Measurements from ENCODE around the gene PTPN7.
"Not testable (repeated sequence)": the region's sequence is repeated elsewhere in the genome, so short reads cannot be mapped to it uniquely, and the experiment has no call there.

Gene PTPN7

DNA sequence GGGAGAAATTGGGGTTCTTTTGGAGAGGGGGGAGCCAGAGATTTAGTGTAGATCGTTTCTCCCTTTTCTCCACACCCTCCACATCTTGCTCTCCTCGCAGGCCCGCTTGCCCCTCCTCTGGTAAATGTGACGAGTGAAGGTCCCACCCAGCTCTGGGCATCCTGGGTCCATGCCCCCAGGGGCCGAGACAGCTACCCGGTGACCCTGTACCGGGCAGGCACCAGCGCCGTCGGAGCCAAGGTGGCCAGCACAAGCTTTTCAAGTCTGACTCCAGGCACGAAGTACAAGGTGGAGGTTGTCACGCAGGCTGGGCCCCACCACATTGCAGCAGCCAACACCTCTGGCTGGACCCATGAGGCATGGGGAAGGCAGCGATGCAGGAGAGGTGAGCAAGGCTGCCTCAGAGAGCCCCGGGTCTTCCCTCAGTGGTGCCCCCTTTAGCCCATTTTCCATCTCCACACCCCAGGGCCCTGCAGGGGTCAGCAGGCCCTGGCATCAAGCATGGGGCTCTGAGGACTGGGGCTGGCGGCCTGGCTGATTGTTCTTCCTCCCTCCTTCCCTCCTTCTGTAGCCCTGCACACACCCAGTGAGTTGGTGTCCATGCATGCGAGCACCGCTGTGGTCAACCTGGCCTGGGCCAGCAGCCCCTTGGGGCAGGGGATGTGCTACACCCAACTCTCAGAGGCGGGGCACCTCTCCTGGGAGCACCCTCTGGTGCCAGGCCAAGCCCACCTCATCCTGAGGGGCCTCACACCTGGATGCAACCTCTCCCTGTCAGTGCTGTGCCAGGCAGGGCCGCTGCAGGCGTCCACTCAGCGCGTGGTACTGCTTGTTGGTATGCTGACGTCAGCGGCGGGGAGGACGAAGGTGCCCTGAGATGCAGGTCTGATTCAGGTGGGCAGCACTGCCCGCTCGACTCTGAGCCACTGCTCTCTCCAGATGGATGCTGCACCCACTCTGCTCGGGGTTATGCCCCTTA is 16.8 kb upstream of the PTPN7 start:
- Histone ChIP-seq H3K27ac (ENCODE audit: low read depth, low read length) (no peak overlapping the region), H3K4me3 (ENCODE audit: low read depth, low read length) (no peak overlapping the region), H3K4me1 (ENCODE audit: control insufficient read depth, insufficient read depth, low read length) (no peaks in the 10 kb centered on the region), H3K9ac (ENCODE audit: low read depth, low read length) (no peak overlapping the region), H3K9me3 (ENCODE audit: control insufficient read depth, insufficient read depth, low read length) (no peaks in the 10 kb centered on the region), H3K27me3 (ENCODE audit: control insufficient read depth, insufficient read depth, low read length) (no peaks in the 10 kb centered on the region), H3K36me3 (ENCODE audit: control insufficient read depth, insufficient read depth, low read length) (no peaks in the 10 kb centered on the region)

DNA sequence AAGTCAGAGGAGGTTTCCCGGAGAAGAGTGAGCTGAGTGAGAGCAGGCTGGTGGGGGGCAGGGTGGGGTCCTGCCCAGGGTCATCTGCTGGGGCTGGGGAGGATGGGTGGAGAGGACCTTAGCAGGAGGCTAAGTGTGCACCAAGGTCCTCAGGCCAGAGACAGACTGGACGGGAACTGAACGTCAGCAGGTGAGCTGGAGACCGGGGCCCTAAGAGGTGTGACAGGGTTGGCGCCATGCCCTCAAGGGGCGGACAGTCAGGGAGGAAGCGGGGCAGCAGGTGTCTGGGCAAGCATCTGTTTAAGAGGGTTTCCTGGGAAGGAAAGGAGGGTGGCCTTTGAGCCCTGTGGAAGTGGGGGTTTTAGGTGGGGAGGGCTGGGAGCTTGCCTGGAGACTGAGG is 13.6 kb upstream of the PTPN7 start:
- no peak overlapping the region for H3K4me3 ChIP-seq (ENCODE audit: low read depth, low read length)
- no peak overlapping the region for H3K9ac ChIP-seq (ENCODE audit: low read depth, low read length)
- H3K36me3 ChIP-seq (ENCODE audit: control insufficient read depth, insufficient read depth, low read length) = no peaks in the 10 kb centered on the region
- H3K9me3 ChIP-seq (ENCODE audit: control insufficient read depth, insufficient read depth, low read length) = no peaks in the 10 kb centered on the region
- H3K4me1 ChIP-seq (ENCODE audit: control insufficient read depth, insufficient read depth, low read length) = no peaks in the 10 kb centered on the region
- no peaks in the 10 kb centered on the region for H3K27me3 ChIP-seq (ENCODE audit: control insufficient read depth, insufficient read depth, low read length)
- no peak overlapping the region for H3K27ac ChIP-seq (ENCODE audit: low read depth, low read length)

DNA sequence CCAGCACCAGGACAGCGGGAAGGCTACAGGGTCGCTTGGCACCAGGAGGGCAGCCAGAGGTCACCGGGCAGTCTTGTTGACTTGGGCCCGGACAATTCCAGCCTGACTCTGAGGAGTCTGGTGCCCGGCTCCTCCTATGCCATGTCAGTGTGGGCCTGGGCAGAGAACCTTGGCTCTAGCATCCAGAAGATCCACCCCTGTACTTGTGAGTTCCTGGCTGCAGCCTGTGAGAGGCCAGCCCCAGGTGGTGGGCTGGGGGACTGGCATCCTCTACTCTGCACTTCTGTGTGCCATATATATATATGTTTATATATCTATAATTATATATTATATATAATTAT is 11.6 kb upstream of the PTPN7 start:
- no peaks in the 10 kb centered on the region for H3K36me3 ChIP-seq (ENCODE audit: control insufficient read depth, insufficient read depth, low read length)
- no peaks in the 10 kb centered on the region for H3K4me1 ChIP-seq (ENCODE audit: control insufficient read depth, insufficient read depth, low read length)
- H3K4me3 ChIP-seq (ENCODE audit: low read depth, low read length) = no peak overlapping the region
- no peak overlapping the region for H3K9ac ChIP-seq (ENCODE audit: low read depth, low read length)
- no peaks in the 10 kb centered on the region for H3K9me3 ChIP-seq (ENCODE audit: control insufficient read depth, insufficient read depth, low read length)
- no peak overlapping the region for H3K27ac ChIP-seq (ENCODE audit: low read depth, low read length)
- H3K27me3 ChIP-seq (ENCODE audit: control insufficient read depth, insufficient read depth, low read length) = no peaks in the 10 kb centered on the region

DNA sequence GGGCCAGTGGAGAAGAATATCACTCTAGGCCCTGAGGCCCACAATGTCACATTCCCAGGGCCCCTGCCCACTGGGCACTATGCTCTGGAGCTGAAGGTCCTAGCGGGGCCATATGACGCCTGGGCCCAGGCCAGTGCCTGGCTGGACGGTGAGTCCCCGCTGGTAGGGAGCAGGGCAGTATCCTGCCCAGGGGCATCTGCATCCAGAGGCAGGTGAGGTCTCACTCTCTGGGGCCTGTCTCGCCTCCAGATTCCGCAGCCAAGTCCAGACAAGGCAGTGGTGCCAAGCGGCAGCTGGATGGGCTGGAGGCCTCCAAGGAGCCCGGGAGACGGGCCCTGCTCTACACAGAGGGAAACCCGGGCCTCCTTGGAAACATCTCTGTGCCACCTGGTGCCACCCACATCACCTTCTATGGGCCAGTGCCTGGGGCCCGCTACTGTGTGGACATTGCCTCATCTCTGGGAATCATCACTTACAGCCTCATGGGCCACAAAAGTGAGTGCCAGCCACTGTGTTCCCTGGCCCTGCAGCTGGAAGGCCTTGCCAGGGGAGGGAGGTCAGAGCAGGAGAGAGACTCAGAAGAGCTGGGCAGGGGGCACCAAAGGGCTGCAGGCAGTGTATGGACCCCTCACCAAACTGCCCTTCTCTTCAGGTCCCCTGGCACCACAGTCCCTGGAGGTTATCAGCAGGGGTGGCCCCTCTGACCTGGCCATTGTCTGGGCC is 11.1 kb upstream of the PTPN7 start:
- H3K4me3 ChIP-seq (ENCODE audit: low read depth, low read length) = no peak overlapping the region
- no peaks in the 10 kb centered on the region for H3K9me3 ChIP-seq (ENCODE audit: control insufficient read depth, insufficient read depth, low read length)
- H3K27me3 ChIP-seq (ENCODE audit: control insufficient read depth, insufficient read depth, low read length) = no peaks in the 10 kb centered on the region
- no peak overlapping the region for H3K27ac ChIP-seq (ENCODE audit: low read depth, low read length)
- no peaks in the 10 kb centered on the region for H3K36me3 ChIP-seq (ENCODE audit: control insufficient read depth, insufficient read depth, low read length)
- no peak overlapping the region for H3K9ac ChIP-seq (ENCODE audit: low read depth, low read length)
- no peaks in the 10 kb centered on the region for H3K4me1 ChIP-seq (ENCODE audit: control insufficient read depth, insufficient read depth, low read length)

DNA sequence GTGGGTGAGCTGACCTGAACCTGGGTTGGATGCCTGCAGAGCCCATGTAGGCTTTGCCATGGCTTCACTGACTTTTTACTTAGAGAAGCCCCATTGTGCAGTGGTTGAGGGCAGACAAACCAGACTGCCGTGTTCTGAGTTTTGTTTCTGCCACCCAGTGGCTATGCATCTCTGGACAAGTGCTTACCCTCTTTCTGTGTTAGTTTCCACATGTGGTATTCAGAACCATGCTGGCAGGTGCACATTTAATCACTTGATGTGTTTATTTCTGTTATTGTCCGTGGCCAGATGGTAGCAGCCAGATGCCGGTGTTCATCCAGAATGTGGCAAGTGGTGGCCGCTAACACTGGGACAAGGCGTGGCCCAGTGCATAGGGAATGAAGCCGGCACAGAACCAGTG is 10.3 kb upstream of the PTPN7 start:
- Histone ChIP-seq H3K36me3 (ENCODE audit: control insufficient read depth, insufficient read depth, low read length) (no peaks in the 10 kb centered on the region), H3K9me3 (ENCODE audit: control insufficient read depth, insufficient read depth, low read length) (no peaks in the 10 kb centered on the region), H3K4me3 (ENCODE audit: low read depth, low read length) (no peak overlapping the region), H3K4me1 (ENCODE audit: control insufficient read depth, insufficient read depth, low read length) (peaks cover 3% of the 10 kb centered on the region; the same call in 1 of the 2 replicates), H3K27me3 (ENCODE audit: control insufficient read depth, insufficient read depth, low read length) (no peaks in the 10 kb centered on the region), H3K27ac (ENCODE audit: low read depth, low read length) (no peak overlapping the region), H3K9ac (ENCODE audit: low read depth, low read length) (no peak overlapping the region)

DNA sequence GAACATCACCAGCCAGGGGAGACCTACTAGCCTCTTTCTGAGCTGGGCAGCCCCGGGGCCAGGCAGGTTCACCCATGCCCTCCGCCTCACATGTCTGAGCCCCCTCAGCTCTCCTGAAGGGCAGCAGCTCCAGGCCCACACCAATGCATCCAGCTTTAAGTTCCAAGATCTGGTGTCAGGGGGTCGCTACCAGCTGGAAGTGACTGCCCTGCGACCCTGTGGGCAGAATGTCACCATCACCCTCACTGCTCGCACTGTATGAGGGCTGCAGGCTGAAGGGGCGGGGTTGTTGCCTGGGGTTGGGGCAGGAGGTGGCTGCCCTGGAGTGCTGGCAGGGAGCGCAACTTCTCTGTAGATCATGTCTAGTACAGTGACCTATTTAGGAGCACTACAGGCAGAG is 8.5 kb upstream of the PTPN7 start:
- Histone ChIP-seq H3K9me3 (ENCODE audit: control insufficient read depth, insufficient read depth, low read length) (no peaks in the 10 kb centered on the region), H3K27me3 (ENCODE audit: control insufficient read depth, insufficient read depth, low read length) (no peaks in the 10 kb centered on the region), H3K4me1 (ENCODE audit: control insufficient read depth, insufficient read depth, low read length) (peaks cover 6% of the 10 kb centered on the region; the same call in 1 of the 2 replicates), H3K4me3 (ENCODE audit: low read depth, low read length) (no peak overlapping the region), H3K36me3 (ENCODE audit: control insufficient read depth, insufficient read depth, low read length) (no peaks in the 10 kb centered on the region), H3K27ac (ENCODE audit: low read depth, low read length) (no peak overlapping the region), H3K9ac (ENCODE audit: low read depth, low read length) (no peak overlapping the region)

DNA sequence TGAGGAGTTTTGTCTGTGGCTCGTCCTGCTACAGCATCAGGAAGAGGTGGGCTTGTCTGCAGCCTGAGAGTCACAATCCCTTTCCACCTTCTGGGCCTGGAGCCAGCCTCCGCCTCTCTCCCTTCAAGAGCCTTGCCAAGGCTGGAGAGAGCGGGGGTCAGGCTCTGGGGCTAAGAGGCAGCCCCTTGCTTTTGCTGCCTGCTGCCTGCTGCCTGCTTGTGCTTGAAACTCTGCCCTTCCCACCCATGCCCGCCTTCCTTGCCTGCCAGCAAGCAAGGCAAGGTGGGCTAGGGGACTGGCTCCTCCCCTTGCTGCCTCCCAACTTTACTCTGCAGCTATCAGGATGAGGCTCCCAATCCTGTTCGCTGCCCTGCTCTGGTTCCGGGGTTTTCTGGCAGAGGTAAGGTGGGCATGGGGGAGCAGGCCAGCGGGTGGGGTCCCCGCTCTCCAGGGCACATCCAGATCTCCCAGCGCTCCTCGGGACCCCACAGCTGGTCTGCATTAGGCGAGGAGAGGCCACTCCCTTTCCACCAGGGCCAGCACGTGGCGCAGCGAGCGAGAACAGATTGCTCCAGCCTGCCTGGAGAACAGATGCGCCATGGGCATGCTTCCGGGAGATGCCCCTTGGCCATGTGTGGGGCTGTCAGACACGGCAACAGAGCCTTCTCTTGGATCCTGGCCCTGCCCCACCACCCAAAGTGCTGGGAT is 7.5 kb upstream of the PTPN7 start:
- peaks cover 6% of the 10 kb centered on the region; the same call in 1 of the 2 replicates for H3K4me1 ChIP-seq (ENCODE audit: control insufficient read depth, insufficient read depth, low read length)
- H3K9me3 ChIP-seq (ENCODE audit: control insufficient read depth, insufficient read depth, low read length) = no peaks in the 10 kb centered on the region
- H3K9ac ChIP-seq (ENCODE audit: low read depth, low read length) = no peak overlapping the region
- H3K4me3 ChIP-seq (ENCODE audit: low read depth, low read length) = no peak overlapping the region
- no peaks in the 10 kb centered on the region for H3K27me3 ChIP-seq (ENCODE audit: control insufficient read depth, insufficient read depth, low read length)
- no peak overlapping the region for H3K27ac ChIP-seq (ENCODE audit: low read depth, low read length)
- H3K36me3 ChIP-seq (ENCODE audit: control insufficient read depth, insufficient read depth, low read length) = no peaks in the 10 kb centered on the region

DNA sequence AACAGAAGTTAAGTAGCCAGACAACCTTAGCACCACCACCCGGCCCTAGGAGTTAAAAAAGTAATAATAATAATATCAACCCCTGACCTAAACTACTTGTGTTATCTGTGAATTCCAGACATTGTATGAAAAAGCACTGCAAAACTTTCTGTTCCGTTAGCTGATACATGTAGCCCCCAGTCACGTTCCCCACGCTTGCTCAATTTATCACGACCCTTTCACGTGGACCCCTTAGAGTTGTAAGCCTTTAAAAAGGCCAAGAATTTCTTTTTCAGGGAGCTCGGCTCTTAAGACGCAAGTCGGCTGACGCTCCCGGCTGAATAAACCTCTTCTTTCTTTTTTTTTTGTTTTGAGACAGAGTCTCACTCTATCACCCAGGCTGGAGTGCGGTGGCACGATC is 6.7 kb upstream of the PTPN7 start:
- H3K9ac ChIP-seq (ENCODE audit: low read depth, low read length); H3K27me3 ChIP-seq (ENCODE audit: control insufficient read depth, insufficient read depth, low read length): not testable (repeated sequence)

DNA sequence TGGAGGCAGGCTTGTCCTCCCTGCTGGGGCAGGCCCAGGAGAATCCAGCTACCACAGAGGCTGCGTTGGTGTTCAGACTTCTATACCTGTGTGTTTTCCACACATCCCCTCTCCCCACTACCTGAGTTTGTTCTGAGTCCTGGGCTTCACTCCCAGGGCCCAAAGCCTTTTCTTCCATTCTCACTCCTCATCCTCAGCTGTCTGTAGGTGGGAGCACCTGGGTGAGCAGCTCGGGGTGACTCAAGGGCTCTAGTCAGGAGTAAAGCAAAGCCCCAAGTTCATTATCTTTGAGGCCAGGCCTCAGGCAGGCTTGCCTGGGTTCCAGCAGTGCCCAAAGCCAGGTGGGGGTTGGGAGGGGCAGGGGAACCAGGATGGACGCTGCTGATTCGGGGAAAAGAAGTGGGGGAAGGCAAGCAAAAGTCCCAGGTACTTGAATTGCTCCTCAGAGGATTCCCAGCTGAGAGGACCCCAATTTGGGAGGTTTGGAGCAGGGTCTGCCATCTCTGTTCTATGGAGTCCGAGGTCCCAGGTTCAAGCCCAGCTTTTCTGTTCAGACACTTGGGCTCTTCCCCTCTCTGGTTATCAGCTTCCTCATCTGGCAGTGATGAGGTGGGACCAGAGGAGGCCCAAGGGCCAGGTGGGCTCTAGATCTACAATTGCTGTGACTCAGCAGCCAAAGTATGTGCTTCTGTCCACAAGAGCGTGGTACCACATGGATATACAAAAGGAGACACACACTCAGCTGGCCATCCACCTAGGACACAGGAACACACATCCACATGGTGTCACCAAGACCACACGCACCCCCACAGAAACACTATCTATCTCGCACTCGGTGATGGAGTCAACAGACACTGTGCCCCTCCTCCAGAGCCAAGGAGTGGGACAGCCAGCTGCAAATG is 5.8 kb upstream of the PTPN7 start:
- Histone ChIP-seq H3K27ac (ENCODE audit: low read depth, low read length) (no peak overlapping the region), H3K4me3 (ENCODE audit: low read depth, low read length) (no peak overlapping the region), H3K27me3 (ENCODE audit: control insufficient read depth, insufficient read depth, low read length) (no peaks in the 10 kb centered on the region), H3K36me3 (ENCODE audit: control insufficient read depth, insufficient read depth, low read length) (no peaks in the 10 kb centered on the region), H3K9ac (ENCODE audit: low read depth, low read length) (no peak overlapping the region), H3K4me1 (ENCODE audit: control insufficient read depth, insufficient read depth, low read length) (peaks cover 6% of the 10 kb centered on the region; the same call in 1 of the 2 replicates), H3K9me3 (ENCODE audit: control insufficient read depth, insufficient read depth, low read length) (no peaks in the 10 kb centered on the region)

More for the DNA sequence above, 6.7 kb upstream of the PTPN7 start:
- not testable (repeated sequence) for H3K9me3 ChIP-seq (ENCODE audit: control insufficient read depth, insufficient read depth, low read length); H3K4me1 ChIP-seq (ENCODE audit: control insufficient read depth, insufficient read depth, low read length); H3K4me3 ChIP-seq (ENCODE audit: low read depth, low read length); H3K27ac ChIP-seq (ENCODE audit: low read depth, low read length); H3K36me3 ChIP-seq (ENCODE audit: control insufficient read depth, insufficient read depth, low read length)

DNA sequence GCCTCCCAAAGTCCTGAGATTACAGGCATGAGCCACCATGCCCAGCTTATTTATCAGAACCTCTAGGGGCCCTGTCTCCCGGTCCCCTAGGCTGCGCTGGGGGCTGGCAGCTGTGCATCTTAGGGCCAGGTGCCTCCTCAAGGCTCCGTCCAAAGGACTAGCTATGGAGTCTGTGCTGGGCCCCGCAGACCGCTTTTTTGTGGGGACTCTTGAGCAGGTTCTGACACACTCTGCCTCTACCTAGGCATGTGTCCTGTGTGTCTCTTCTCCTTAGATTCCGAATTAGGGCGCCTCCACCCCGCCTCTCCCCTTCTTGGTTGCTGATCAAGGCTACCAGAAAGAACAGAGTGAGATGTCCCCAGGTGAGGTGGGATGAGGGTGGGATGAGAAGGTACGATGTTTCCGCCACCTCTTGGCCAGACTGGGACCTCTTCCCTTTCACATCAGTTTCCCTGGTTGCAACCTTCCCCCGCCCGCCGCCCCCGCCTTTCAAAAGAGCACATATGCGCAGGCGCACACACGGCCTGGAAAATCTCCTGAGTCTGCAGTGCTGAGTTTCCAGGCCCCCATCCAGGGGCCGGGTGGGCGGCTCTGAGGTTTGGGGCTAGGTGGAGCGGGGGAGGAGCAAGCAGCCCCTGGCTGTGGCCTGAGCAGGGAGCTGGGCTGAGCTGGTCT is 5.0 kb upstream of the PTPN7 start:
- Histone ChIP-seq H3K27me3 (ENCODE audit: control insufficient read depth, insufficient read depth, low read length) (no peaks in the 10 kb centered on the region), H3K36me3 (ENCODE audit: control insufficient read depth, insufficient read depth, low read length) (no peaks in the 10 kb centered on the region), H3K9ac (ENCODE audit: low read depth, low read length) (no peak overlapping the region), H3K4me3 (ENCODE audit: low read depth, low read length) (no peak overlapping the region), H3K9me3 (ENCODE audit: control insufficient read depth, insufficient read depth, low read length) (no peaks in the 10 kb centered on the region), H3K27ac (ENCODE audit: low read depth, low read length) (no peak overlapping the region), H3K4me1 (ENCODE audit: control insufficient read depth, insufficient read depth, low read length) (peaks cover 6% of the 10 kb centered on the region; the same call in 1 of the 2 replicates)
